Right renal cortex interstitium (tissue), 3 donors: Measurements from ENCODE around the gene DEFB125. TPM values are rescaled to one million over a fixed set of nuclear protein-coding genes. Genes with fewer than 3 reads are reported as not detected.

Experiments used
- DNase-seq, 3 donors: peaks; one replicate each; pipeline ENCODE4 v3.0.0-alpha.2; 2013; ENCODE audit warnings: low read depth in 3 of 3, low spot score in 2 of 3
- polyA plus RNA-seq, 3 donors: library from polyadenylated mRNA; unstranded; fragments of 120-200 nt; gene quantifications; one replicate each; pipeline ENCODE4 v1.2.1, GENCODE V29; 2013; ENCODE audit not compliant: insufficient read length in 3 of 3

Gene DEFB125
- polyA plus RNA-seq, 3 donors, result not detected

DNA sequence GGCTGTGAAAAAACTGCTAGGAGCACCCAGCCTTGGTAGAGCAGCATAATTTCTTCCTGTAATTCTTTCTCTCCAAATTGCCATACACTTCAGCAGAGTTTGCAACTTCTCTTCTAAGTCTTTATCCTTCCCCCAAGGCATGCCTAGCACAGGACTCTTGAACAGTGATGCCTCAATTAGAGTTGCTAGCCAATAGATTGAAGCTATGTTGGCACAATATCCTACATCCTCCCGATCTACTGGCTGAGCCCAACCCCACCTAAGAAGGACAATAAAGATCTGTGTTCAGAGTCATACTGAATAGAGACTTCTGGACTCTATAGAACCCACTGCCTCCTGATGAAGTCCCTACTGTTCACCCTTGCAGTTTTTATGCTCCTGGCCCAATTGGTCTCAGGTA lies 54.8 kb downstream of the DEFB125 start, which contains the start of gene DEFB126:
TSS of gene DEFB126 (plus strand) at position 301 of the 400 bp plus-strand sequence. CDS start at position 340, 39 bp downstream.
- no peak for DNase-seq

DNA sequence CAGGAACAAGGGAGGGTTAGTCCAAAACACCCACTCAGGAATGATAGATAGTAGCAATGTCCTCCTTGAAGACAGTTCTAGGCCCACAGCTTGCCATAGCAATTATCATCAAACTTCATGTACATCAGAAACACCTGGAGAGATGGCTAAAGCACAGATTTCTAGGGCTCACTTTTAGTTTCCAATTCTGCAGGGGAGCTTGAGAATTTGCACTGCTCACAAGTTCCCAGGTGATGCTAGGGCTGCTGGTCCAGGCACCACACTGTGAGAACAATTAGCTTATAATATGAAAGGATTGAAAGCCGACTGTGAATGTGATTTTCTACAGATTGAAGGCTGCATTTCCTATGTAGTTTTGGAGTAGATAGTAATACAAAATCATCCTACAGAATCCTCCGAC lies 58.4 kb downstream of the DEFB125 start:
- no peak for DNase-seq

Other genes with a start within 250 kb of the DEFB125 start
- gene DEFB126, start 54.9 kb downstream of the DEFB125 start, polyA plus RNA-seq, result not detected
- not detected for gene DEFB127, start 69.8 kb downstream of the DEFB125 start, polyA plus RNA-seq
- not detected for gene DEFB128, start 102.0 kb downstream of the DEFB125 start, polyA plus RNA-seq
- gene DEFB129, start 139.6 kb downstream of the DEFB125 start, polyA plus RNA-seq, result not detected
- gene DEFB132, start 170.1 kb downstream of the DEFB125 start, polyA plus RNA-seq, result not detected
- 10 to 100 TPM; 29.4 to 37.0 (median 36.5) TPM for gene C20orf96, start 203.1 kb downstream of the DEFB125 start, polyA plus RNA-seq
- gene ZCCHC3, start 209.9 kb downstream of the DEFB125 start, polyA plus RNA-seq, result 10 to 100 TPM; 49.6 to 53.7 (median 52.7) TPM
- gene SOX12, start 237.9 kb downstream of the DEFB125 start, polyA plus RNA-seq, result 10 to 100 TPM; 25.7 to 29.0 (median 27.4) TPM